ENCODE data around the gene TMEM9B.

TMEM9B gene

DNA sequence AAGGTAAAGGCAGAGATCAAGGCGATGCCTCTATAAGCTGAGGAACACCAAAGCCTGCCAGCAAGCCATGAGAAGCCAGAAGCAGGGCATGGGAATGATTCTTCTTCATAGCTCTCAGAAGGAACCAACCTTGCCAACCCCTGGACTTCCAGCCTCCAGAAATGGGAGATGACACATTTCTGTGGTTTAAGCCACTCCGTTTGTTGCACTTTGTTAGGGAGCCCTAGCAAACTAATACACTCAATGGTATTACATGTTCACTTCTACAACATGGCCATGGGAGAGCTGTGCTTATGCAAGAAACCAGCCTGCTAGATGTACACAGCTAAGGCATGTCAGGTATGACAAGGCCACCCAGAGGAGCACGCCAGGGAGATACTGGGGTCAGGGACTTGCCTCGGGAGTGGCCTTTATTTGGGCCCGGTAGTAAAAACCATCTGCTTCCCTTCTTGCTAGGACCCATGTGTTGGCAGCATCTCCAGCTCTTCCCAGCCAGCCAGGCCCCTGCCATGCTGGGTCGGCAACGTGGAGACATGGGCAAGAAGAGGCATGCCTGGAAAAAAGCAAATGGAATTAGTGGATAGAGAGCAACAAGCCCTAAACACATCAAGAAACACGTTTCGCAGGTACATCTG, 35.1 kb downstream of the TMEM9B start:
- DNase-seq (ENCODE audit: low read depth), result no peak

GRCh38 chr11:8928205-8928604, 36.0 kb downstream of the TMEM9B start:
- DNase-seq (ENCODE audit: low read depth), result no peak

GRCh38 chr11:8927233-8927632, 37.0 kb downstream of the TMEM9B start:
- DNase-seq (ENCODE audit: low read depth), result no peak

- DNase-seq (ENCODE audit: low read depth), result no peak
These were observed 38.0 kb downstream of the TMEM9B start for GRCh38 chr11:8926236-8926635.

DNA sequence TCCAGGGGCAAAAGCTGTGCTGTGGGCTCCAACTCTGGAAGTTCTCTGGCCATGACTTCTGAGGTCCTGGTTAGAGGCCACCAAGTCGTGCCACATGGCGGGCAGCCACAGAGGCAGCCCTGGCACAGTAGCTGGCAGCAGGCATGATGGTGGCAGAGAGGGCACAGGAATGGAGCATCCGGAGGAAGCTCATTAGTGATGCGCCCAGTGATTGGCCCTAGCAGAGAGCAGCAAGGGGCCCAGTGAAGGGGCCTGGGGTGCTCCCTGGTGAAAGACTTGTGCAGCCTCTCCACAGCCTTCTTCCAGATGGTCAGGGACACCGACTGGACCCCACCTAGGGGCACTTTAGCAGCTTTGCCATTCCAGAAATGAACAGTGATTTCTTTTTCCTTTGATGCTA, 38.5 kb downstream of the TMEM9B start:
- DNase-seq (ENCODE audit: low read depth), result no peak

- DNase-seq (ENCODE audit: low read depth), result no peak
These were observed 41.6 kb downstream of the TMEM9B start for GRCh38 chr11:8922691-8923090.

- DNase-seq (ENCODE audit: low read depth), result peak; percentile 92
These were observed 47.0 kb downstream of the TMEM9B start for GRCh38 chr11:8917157-8917825.

- DNase-seq (ENCODE audit: low read depth), result no peak
These were observed 49.6 kb downstream of the TMEM9B start for GRCh38 chr11:8914661-8915018.

DNA sequence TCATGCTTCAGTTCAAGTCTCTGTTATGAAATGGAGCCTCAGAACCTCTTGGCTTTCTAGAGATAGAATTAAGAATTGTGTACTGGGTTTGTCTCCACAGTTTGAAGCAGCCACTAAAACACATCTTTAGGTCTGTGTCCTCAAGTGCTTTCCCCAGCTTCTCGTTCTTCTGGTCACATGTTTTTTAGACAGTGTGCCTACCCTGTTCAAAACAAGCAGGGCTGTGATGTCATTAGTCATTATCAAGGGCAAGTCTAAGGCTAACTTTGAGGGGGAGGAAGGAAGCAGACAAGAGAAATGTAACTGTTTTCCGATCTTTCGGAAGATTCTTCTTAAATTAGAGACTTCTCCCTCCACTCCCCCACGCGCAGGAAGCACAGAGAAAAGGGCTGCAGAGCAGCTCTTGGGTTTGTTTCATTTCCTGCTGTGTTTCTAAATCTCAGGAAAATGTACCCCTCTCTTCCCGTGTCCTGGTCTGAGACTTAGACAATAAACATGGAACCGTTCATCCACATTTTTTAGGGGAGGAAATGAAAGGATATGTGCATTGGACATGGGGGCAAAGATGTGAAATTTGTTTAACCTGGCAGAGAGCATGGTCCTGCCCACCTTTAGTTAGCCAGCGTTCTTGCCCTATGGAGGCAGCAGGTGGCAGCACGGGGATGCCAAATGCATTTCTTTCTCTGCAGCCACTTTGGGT, 50.1 kb downstream of the TMEM9B start:
- no peak for DNase-seq (ENCODE audit: low read depth)

DNA sequence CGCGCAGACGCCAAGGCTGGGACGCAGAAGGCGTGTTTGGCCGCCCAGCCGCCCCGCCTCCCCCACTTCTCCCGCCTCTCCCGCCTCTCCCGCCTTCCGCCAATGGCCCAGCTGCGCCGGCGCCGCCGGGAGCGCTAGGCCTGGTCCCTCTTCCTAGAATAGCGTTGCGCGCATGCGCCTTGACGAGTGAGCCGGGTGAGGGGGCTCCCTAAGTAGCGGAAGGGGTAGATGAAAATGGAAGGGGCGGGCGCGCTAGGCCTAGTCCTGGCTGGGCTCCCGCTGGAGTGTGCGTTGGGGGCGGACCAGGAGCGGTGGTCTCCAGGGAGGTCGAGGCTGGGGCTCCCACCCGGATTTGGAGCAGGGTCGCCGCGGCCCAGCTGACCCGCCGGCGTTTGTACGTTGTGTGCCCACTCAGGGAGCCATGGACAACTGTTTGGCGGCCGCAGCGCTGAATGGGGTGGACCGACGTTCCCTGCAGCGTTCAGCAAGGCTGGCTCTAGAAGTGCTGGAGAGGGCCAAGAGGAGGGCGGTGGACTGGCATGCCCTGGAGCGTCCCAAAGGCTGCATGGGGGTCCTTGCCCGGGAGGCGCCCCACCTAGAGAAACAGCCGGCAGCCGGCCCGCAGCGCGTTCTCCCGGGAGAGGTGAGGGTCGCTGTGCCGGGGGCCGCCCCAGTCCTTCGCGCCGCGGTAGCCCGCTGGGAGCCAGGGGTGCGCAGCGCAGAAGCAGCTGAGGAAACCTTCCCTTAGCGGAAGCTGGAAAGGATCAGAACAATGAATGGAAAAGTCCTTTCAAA, 53.0 kb downstream of the TMEM9B start, which contains the start of gene AKIP1:
Gene AKIP1, plus strand, starts transcription at position 161 of the 795 bp plus-strand sequence. Its CDS starts 261 bp downstream, at position 422.
- peak; percentile 90 for DNase-seq (ENCODE audit: low read depth)

- DNase-seq (ENCODE audit: low read depth), result no peak
These were observed 53.6 kb downstream of the TMEM9B start for GRCh38 chr11:8910649-8911026.

- no peak for DNase-seq (ENCODE audit: low read depth)
These were observed 56.1 kb downstream of the TMEM9B start for GRCh38 chr11:8908099-8908498.

DNA sequence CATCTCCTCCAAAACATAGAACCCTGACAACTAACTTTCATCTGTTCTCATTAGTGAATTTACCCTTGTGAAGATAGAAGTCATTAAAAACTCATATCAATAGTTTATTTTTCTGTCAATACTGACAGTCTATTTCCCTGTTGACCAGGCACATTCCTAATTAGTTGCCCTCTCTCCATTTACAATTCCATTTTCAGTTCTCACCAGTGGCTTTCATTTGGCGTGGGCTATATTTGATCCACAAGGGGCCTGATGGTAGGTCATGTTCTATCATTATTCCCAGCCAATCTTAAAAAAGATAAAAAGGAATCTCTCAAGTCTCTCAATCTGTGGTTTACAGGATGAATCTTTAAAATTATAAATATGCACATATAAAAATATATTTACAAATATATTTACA, 57.1 kb downstream of the TMEM9B start:
- no peak for DNase-seq (ENCODE audit: low read depth)

DNA sequence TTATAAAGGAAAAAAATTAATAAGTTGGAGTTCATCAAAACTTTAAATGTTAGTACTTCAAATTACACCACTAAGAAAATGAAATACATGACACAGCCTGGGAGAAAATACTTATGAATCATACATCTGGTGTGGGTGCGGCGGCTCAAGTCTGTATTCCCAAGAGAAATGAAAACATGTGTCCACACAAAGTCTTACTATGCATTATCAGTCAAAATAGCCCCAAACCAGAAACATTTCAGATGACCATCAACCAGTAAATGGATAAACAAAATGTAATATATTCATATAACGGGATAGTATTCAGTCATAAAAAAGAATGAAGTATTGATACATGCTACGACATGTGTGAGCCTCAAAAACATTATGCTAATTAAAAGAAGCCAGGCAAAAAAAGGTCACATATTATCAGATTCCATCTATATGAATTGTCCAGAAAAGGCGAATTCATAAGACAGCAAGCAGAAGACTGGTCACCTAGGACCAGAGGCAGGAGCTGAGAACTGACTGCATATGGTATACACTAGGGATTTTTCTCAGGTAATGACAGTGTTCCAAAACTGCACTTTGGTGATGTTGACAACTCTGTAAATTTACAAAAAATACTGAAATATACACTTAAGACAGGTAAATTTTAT, 58.6 kb downstream of the TMEM9B start:
- DNase-seq (ENCODE audit: low read depth), result peak; percentile 77

GRCh38 chr11:8899119-8899753, 65.0 kb downstream of the TMEM9B start:
- DNase-seq (ENCODE audit: low read depth), result no peak
